ENCODE measurements around the gene SLC34A3. TPM values are rescaled to one million over a fixed set of nuclear protein-coding genes. Genes with fewer than 3 reads are reported as not detected.

SLC34A3 gene
- total RNA-seq, 2 donors from 2014 or later, result not detected

- no peaks in the 10 kb centered on the region for H3K27me3 ChIP-seq
- peak; percentile 91 for DNase-seq
- peaks cover 33% of the 10 kb centered on the region for H3K4me1 ChIP-seq
- H3K9ac ChIP-seq (ENCODE audit: low read depth in 2 of 2, low read length in 2 of 2), result peak overlapping the region; percentile 87 to 92
- H3K4me3 ChIP-seq, result peak overlapping the region; percentile 50
- H3K27ac ChIP-seq, result peak overlapping the region; percentile 90
- intact Hi-C loops (cut with DNase I), result no loop called here
- H3K36me3 ChIP-seq, result no peaks in the 10 kb centered on the region
- no peak for TF ChIP-seq CTCF (IDR thresholded peaks at IDR 0.05)
- H3K9me3 ChIP-seq, result no peaks in the 10 kb centered on the region
Observed at GRCh38 chr9:137198051-137198901, 32.4 kb upstream of the SLC34A3 start.

GRCh38 chr9:137198902-137199283 lies 31.8 kb upstream of the SLC34A3 start:
- peak; percentile 61 for DNase-seq
- no peaks in the 10 kb centered on the region for H3K27me3 ChIP-seq
- no peaks in the 10 kb centered on the region for H3K36me3 ChIP-seq
- no peaks in the 10 kb centered on the region for H3K9me3 ChIP-seq
- H3K4me1 ChIP-seq, result peaks cover 33% of the 10 kb centered on the region
- H3K27ac ChIP-seq, result peak overlapping the region; percentile 90
- no peak for TF ChIP-seq CTCF (IDR thresholded peaks at IDR 0.05)
- intact Hi-C loops (cut with DNase I), result no loop called here
- peak overlapping the region; percentile 50 for H3K4me3 ChIP-seq
- peak overlapping the region; percentile 87 to 92 for H3K9ac ChIP-seq (ENCODE audit: low read depth in 2 of 2, low read length in 2 of 2)

- H3K36me3 ChIP-seq, result no peaks in the 10 kb centered on the region
- TF ChIP-seq CTCF (IDR thresholded peaks at IDR 0.05), result no peak
- H3K27ac ChIP-seq, result peak overlapping the region; percentile 90
- no peak for DNase-seq
- peak overlapping the region; percentile 87 to 92 for H3K9ac ChIP-seq (ENCODE audit: low read depth in 2 of 2, low read length in 2 of 2)
- H3K27me3 ChIP-seq, result no peaks in the 10 kb centered on the region
- peaks cover 35% of the 10 kb centered on the region for H3K4me1 ChIP-seq
- H3K4me3 ChIP-seq, result peak overlapping the region; percentile 50
- intact Hi-C loops (cut with DNase I), result no loop called here
- no peaks in the 10 kb centered on the region for H3K9me3 ChIP-seq
Observed at GRCh38 chr9:137199411-137200121, 31.1 kb upstream of the SLC34A3 start.

GRCh38 chr9:137200311-137201204 lies 30.1 kb upstream of the SLC34A3 start, which contains the start of gene TPRN:
Gene TPRN (minus strand): TSS chr9:137200741. CDS start chr9:137200711, 30 bp downstream.
- no peak for TF ChIP-seq CTCF (IDR thresholded peaks at IDR 0.05)
- peak within 1 kb of the TSS; percentile 87 to 92 for H3K9ac ChIP-seq (ENCODE audit: low read depth in 2 of 2, low read length in 2 of 2)
- no peaks in the 10 kb centered on the region for H3K36me3 ChIP-seq
- intact Hi-C loops (cut with DNase I), result no loop called here
- H3K4me1 ChIP-seq, result peaks cover 30% of the 10 kb centered on the region
- H3K27me3 ChIP-seq, result no peaks in the 10 kb centered on the region
- H3K27ac ChIP-seq, result peak within 1 kb of the TSS; percentile 90
- H3K9me3 ChIP-seq, result no peaks in the 10 kb centered on the region
- DNase-seq, result peak; percentile 99
- peak within 1 kb of the TSS; percentile 50 for H3K4me3 ChIP-seq
